Dendritic cell treated with granulocyte-macrophage colony-stimulating factor and Interleukin-4, amounts not matched to agents 40 ng/mL and 50 ng/mL, for 4 days (primary cell): Measurements from ENCODE around the gene PIK3AP1.

Experiments used
- H3K27ac Mint-ChIP-seq: one replicate; pipeline ENCODE4 v1.8.0; 2022; ENCODE audit warnings: mild to moderate bottlenecking, mixed read lengths
- H3K27me3 Mint-ChIP-seq: one replicate; pipeline ENCODE4 v1.8.0; 2022; ENCODE audit warnings: mild to moderate bottlenecking, mixed read lengths
- H3K36me3 Mint-ChIP-seq: one replicate; pipeline ENCODE4 v1.8.0; 2022; ENCODE audit warnings: low read depth, mixed read lengths
- H3K4me1 Mint-ChIP-seq: one replicate; pipeline ENCODE4 v1.8.0; 2022; ENCODE audit warnings: low read depth, mixed read lengths
- H3K4me3 Mint-ChIP-seq: one replicate; pipeline ENCODE4 v1.8.0; 2022; ENCODE audit warnings: mild to moderate bottlenecking, moderate library complexity, mixed read lengths
- H3K9me3 Mint-ChIP-seq: one replicate; pipeline ENCODE4 v1.8.0; 2022; ENCODE audit warnings: mixed read lengths
- intact Hi-C: fragments of 100-400 bp; cut with micrococcal nuclease; formaldehyde crosslinking; loops from one replicate; pipeline ENCODE4 v1.15.0; 2022

Gene PIK3AP1

GRCh38 chr10:96665306-96665705, 55.0 kb downstream of the PIK3AP1 start:
- H3K27ac Mint-ChIP-seq: no peak overlapping the region
- peaks cover 36% of the 10 kb centered on the region for H3K4me1 Mint-ChIP-seq
- intact Hi-C loops: no loop called here
- no peaks in the 10 kb centered on the region for H3K27me3 Mint-ChIP-seq
- H3K9me3 Mint-ChIP-seq: no peaks in the 10 kb centered on the region
- H3K36me3 Mint-ChIP-seq: peaks cover 22% of the 10 kb centered on the region
- H3K4me3 Mint-ChIP-seq: no peak overlapping the region

GRCh38 chr10:96664563-96664962, 55.8 kb downstream of the PIK3AP1 start:
- peaks cover 18% of the 10 kb centered on the region for H3K36me3 Mint-ChIP-seq
- H3K4me3 Mint-ChIP-seq: no peak overlapping the region
- H3K27me3 Mint-ChIP-seq: no peaks in the 10 kb centered on the region
- H3K9me3 Mint-ChIP-seq: no peaks in the 10 kb centered on the region
- intact Hi-C loops: no loop called here
- no peak overlapping the region for H3K27ac Mint-ChIP-seq
- peaks cover 33% of the 10 kb centered on the region for H3K4me1 Mint-ChIP-seq

GRCh38 chr10:96663797-96664196, 56.5 kb downstream of the PIK3AP1 start:
- intact Hi-C loops: no loop called here
- Mint-ChIP-seq H3K27ac (no peak overlapping the region), H3K4me3 (no peak overlapping the region), H3K27me3 (no peaks in the 10 kb centered on the region), H3K9me3 (no peaks in the 10 kb centered on the region), H3K36me3 (peaks cover 13% of the 10 kb centered on the region), H3K4me1 (peaks cover 33% of the 10 kb centered on the region)

- no peak overlapping the region for H3K27ac Mint-ChIP-seq
- peaks cover 7% of the 10 kb centered on the region for H3K36me3 Mint-ChIP-seq
- no peaks in the 10 kb centered on the region for H3K27me3 Mint-ChIP-seq
- intact Hi-C loops: no loop called here
- H3K4me3 Mint-ChIP-seq: no peak overlapping the region
- peaks cover 48% of the 10 kb centered on the region for H3K4me1 Mint-ChIP-seq
- no peaks in the 10 kb centered on the region for H3K9me3 Mint-ChIP-seq
Measured at GRCh38 chr10:96661632-96662031, 58.7 kb downstream of the PIK3AP1 start.

- Mint-ChIP-seq H3K4me3 (no peak overlapping the region), H3K27me3 (no peaks in the 10 kb centered on the region), H3K36me3 (peaks cover 13% of the 10 kb centered on the region), H3K9me3 (peaks cover 6% of the 10 kb centered on the region), H3K27ac (no peak overlapping the region), H3K4me1 (peaks cover 58% of the 10 kb centered on the region)
- intact Hi-C loops: no loop called here
Measured at GRCh38 chr10:96660297-96660696, 60.0 kb downstream of the PIK3AP1 start.

- Mint-ChIP-seq H3K36me3 (peaks cover 25% of the 10 kb centered on the region), H3K4me3 (no peak overlapping the region), H3K27me3 (no peaks in the 10 kb centered on the region), H3K4me1 (peaks cover 60% of the 10 kb centered on the region), H3K9me3 (peaks cover 6% of the 10 kb centered on the region), H3K27ac (no peak overlapping the region)
- intact Hi-C loops: no loop called here
Measured at GRCh38 chr10:96658844-96659243, 61.5 kb downstream of the PIK3AP1 start.

GRCh38 chr10:96657385-96657784, 62.9 kb downstream of the PIK3AP1 start:
- no peak overlapping the region for H3K4me3 Mint-ChIP-seq
- H3K4me1 Mint-ChIP-seq: peaks cover 68% of the 10 kb centered on the region
- no peaks in the 10 kb centered on the region for H3K27me3 Mint-ChIP-seq
- peaks cover 6% of the 10 kb centered on the region for H3K9me3 Mint-ChIP-seq
- intact Hi-C loops: no loop called here
- H3K36me3 Mint-ChIP-seq: peaks cover 28% of the 10 kb centered on the region
- H3K27ac Mint-ChIP-seq: no peak overlapping the region

- peaks cover 6% of the 10 kb centered on the region for H3K9me3 Mint-ChIP-seq
- peak overlapping the region; percentile 44 for H3K27ac Mint-ChIP-seq
- H3K4me3 Mint-ChIP-seq: no peak overlapping the region
- H3K27me3 Mint-ChIP-seq: no peaks in the 10 kb centered on the region
- H3K4me1 Mint-ChIP-seq: peaks cover 73% of the 10 kb centered on the region
- peaks cover 32% of the 10 kb centered on the region for H3K36me3 Mint-ChIP-seq
- intact Hi-C loops: no loop called here
Measured at GRCh38 chr10:96656839-96657238, 63.5 kb downstream of the PIK3AP1 start.

- intact Hi-C loops: no loop called here
- Mint-ChIP-seq H3K27ac (peak overlapping the region; percentile 44), H3K4me1 (peaks cover 75% of the 10 kb centered on the region), H3K36me3 (peaks cover 39% of the 10 kb centered on the region), H3K4me3 (no peak overlapping the region), H3K9me3 (peaks cover 6% of the 10 kb centered on the region), H3K27me3 (no peaks in the 10 kb centered on the region)
Measured at GRCh38 chr10:96656198-96656577, 64.1 kb downstream of the PIK3AP1 start.

GRCh38 chr10:96655461-96656197, 64.7 kb downstream of the PIK3AP1 start:
- intact Hi-C loops: no loop called here
- H3K27ac Mint-ChIP-seq: peak overlapping the region; percentile 44
- H3K4me3 Mint-ChIP-seq: no peak overlapping the region
- H3K36me3 Mint-ChIP-seq: peaks cover 45% of the 10 kb centered on the region
- peaks cover 6% of the 10 kb centered on the region for H3K9me3 Mint-ChIP-seq
- H3K27me3 Mint-ChIP-seq: no peaks in the 10 kb centered on the region
- H3K4me1 Mint-ChIP-seq: peaks cover 80% of the 10 kb centered on the region

- Mint-ChIP-seq H3K36me3 (peaks cover 79% of the 10 kb centered on the region), H3K27me3 (no peaks in the 10 kb centered on the region), H3K9me3 (peaks cover 6% of the 10 kb centered on the region), H3K4me3 (no peak overlapping the region), H3K27ac (peak overlapping the region; percentile 74), H3K4me1 (peaks cover 76% of the 10 kb centered on the region)
- intact Hi-C loops: no loop called here
Measured at GRCh38 chr10:96651998-96652431, 68.3 kb downstream of the PIK3AP1 start.

- intact Hi-C loops: no loop called here
- no peak overlapping the region for H3K27ac Mint-ChIP-seq
- H3K36me3 Mint-ChIP-seq: peaks cover 84% of the 10 kb centered on the region
- no peak overlapping the region for H3K4me3 Mint-ChIP-seq
- peaks cover 76% of the 10 kb centered on the region for H3K4me1 Mint-ChIP-seq
- H3K9me3 Mint-ChIP-seq: peaks cover 6% of the 10 kb centered on the region
- no peaks in the 10 kb centered on the region for H3K27me3 Mint-ChIP-seq
Measured at GRCh38 chr10:96650958-96651357, 69.4 kb downstream of the PIK3AP1 start.

- Mint-ChIP-seq H3K9me3 (no peaks in the 10 kb centered on the region), H3K4me1 (peaks cover 66% of the 10 kb centered on the region), H3K27me3 (no peaks in the 10 kb centered on the region), H3K27ac (peak overlapping the region; percentile 43), H3K4me3 (no peak overlapping the region), H3K36me3 (peaks cover 69% of the 10 kb centered on the region)
- intact Hi-C loops: no loop called here
Measured at GRCh38 chr10:96648297-96648696, 72.0 kb downstream of the PIK3AP1 start.

- H3K27ac Mint-ChIP-seq: peak overlapping the region; percentile 43
- peaks cover 71% of the 10 kb centered on the region for H3K36me3 Mint-ChIP-seq
- peaks cover 61% of the 10 kb centered on the region for H3K4me1 Mint-ChIP-seq
Measured at GRCh38 chr10:96647466-96647865, 72.8 kb downstream of the PIK3AP1 start.

GRCh38 chr10:96646751-96647166, 73.6 kb downstream of the PIK3AP1 start:
- peak overlapping the region; percentile 92 for H3K27ac Mint-ChIP-seq
- H3K4me1 Mint-ChIP-seq: peaks cover 54% of the 10 kb centered on the region
- no peak overlapping the region for H3K4me3 Mint-ChIP-seq
- intact Hi-C loops: no loop called here
- H3K36me3 Mint-ChIP-seq: peaks cover 73% of the 10 kb centered on the region
- no peaks in the 10 kb centered on the region for H3K27me3 Mint-ChIP-seq
- no peaks in the 10 kb centered on the region for H3K9me3 Mint-ChIP-seq

More at GRCh38 chr10:96647466-96647865, 72.8 kb downstream of the PIK3AP1 start:
- Mint-ChIP-seq H3K27me3 (no peaks in the 10 kb centered on the region), H3K9me3 (no peaks in the 10 kb centered on the region), H3K4me3 (no peak overlapping the region)
- intact Hi-C loops: no loop called here
